Peyer's patch (tissue), 4 donors: ENCODE measurements around the gene GPR107. TPM values are rescaled to one million over a fixed set of nuclear protein-coding genes. Genes with fewer than 3 reads are reported as not detected.

Experiments
- DNase-seq, 3 donors: peaks; one replicate each; pipeline ENCODE4 v3.0.0-alpha.2; 2017 to 2019
- H3K27ac ChIP-seq, 4 donors: fragments of 200-600 bp; sonication (generic); one replicate each; pipeline ENCODE4 v1.5.1; 2016 to 2019
- H3K27me3 ChIP-seq, 2 donors: fragments of 200-600 bp; sonication (generic); one replicate each; pipeline ENCODE4 v1.5.1; 2019
- H3K36me3 ChIP-seq, 3 donors: fragments of 200-600 bp; sonication (generic); one replicate each; pipeline ENCODE4 v1.5.1; 2016 to 2019
- H3K4me1 ChIP-seq, 4 donors: fragments of 200-600 bp; sonication (generic); one replicate each; pipeline ENCODE4 v1.5.1; 2016 to 2019
- H3K4me3 ChIP-seq, 4 donors: fragments of 200-600 bp; sonication (generic); 1 replicate in 3 of 4; 2 replicates in 1 of 4; pipeline ENCODE4 v1.5.1; 2016 to 2019; ENCODE audit warnings: mild to moderate bottlenecking in 1 of 4
- H3K9me3 ChIP-seq, 4 donors: fragments of 200-600 bp; sonication (generic); one replicate each; pipeline ENCODE4 v1.5.1; 2016 to 2019; ENCODE audit warnings: mild to moderate bottlenecking in 1 of 4
- POLR2A ChIP-seq, 2 donors: fragments of 450-650 bp; IDR thresholded peaks; one replicate each; pipeline ENCODE4 v1.5.1; 2017; ENCODE audit warnings: antibody characterized with exemption in 2 of 2, mild to moderate bottlenecking in 2 of 2, moderate library complexity in 2 of 2
- total RNA-seq, 4 donors: library from RNA; depleted of rRNA; stranded (reverse); fragments of >200 nt; gene quantifications; one replicate each; pipeline ENCODE4 v1.1.0, GENCODE V29; 2016
- TF ChIP-seq, protein P1 (sequence below), 6 experiments: fragments of 450-650 bp in 4 of 6; fragments of 200-600 bp in 2 of 6; sonication (generic) in 1 of 6; IDR thresholded peaks; one replicate each; pipeline ENCODE4 v1.5.1; 2017 to 2019; ENCODE audit warnings: antibody characterized with exemption in 6 of 6, mild to moderate bottlenecking in 3 of 6, moderate library complexity in 1 of 6

GPR107 gene
- total RNA-seq, 4 donors from 2014 or later = 16.6 to 29.0 (median 22.3) TPM

DNA sequence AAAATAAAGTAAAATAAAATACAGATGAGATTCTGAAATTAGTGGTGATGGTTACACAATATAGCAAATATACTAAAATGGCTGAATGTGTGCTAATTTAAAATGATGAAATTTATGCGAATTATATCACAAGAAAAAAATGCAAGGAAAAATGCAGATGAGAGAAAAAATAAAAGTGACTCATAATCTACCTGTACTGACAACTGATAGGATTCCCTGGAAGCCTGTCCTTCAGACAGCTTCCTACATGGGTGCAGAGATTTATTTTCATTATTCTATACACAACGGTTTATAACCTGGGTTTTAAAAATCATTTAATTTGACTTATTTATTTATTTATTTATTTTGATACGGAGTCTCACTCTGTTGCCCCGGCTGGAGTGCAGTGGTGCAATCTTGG is 112.7 kb downstream of the GPR107 start:
- Histone ChIP-seq H3K27ac (no peak overlapping the region), H3K9me3 (no peaks in the 10 kb centered on the region), H3K36me3 (no peaks in the 10 kb centered on the region), H3K27me3 (no peaks in the 10 kb centered on the region), H3K4me3 (no peak overlapping the region), H3K4me1 (peaks cover 0 to under 1% (median 0%) of the 10 kb centered on the region in 4 donors)
- TF ChIP-seq, protein P1, sequence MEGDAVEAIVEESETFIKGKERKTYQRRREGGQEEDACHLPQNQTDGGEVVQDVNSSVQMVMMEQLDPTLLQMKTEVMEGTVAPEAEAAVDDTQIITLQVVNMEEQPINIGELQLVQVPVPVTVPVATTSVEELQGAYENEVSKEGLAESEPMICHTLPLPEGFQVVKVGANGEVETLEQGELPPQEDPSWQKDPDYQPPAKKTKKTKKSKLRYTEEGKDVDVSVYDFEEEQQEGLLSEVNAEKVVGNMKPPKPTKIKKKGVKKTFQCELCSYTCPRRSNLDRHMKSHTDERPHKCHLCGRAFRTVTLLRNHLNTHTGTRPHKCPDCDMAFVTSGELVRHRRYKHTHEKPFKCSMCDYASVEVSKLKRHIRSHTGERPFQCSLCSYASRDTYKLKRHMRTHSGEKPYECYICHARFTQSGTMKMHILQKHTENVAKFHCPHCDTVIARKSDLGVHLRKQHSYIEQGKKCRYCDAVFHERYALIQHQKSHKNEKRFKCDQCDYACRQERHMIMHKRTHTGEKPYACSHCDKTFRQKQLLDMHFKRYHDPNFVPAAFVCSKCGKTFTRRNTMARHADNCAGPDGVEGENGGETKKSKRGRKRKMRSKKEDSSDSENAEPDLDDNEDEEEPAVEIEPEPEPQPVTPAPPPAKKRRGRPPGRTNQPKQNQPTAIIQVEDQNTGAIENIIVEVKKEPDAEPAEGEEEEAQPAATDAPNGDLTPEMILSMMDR (IDR thresholded peaks at IDR 0.05) = no peak
- TF ChIP-seq POLR2A (IDR thresholded peaks at IDR 0.05) = no peak
- DNase-seq = no peak

DNA sequence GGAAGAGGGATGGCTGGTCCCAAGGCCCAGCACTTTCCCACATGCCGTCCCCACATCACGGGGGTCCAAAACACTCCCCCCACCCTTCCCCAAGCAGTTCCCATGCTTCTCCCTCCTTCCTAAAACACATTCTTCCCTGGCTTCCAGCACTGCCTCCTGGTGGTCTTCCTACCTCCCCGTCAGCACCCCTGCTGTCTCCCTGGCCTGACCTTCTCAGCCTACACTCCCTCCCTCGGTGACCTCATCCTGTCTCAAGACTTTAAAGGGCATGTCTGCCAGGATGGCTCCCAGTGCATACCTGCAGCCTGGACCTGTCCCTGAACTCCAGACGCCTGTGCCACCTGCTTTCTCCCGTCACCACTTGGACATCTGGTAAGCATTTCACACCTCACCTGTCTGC is 114.2 kb downstream of the GPR107 start:
- peaks cover 0 to 3% of the 10 kb centered on the region in 2 donors for H3K27me3 ChIP-seq
- H3K27ac ChIP-seq = no peak overlapping the region
- no peaks in the 10 kb centered on the region for H3K9me3 ChIP-seq
- H3K4me1 ChIP-seq = peaks cover 0 to 11% (median 3%) of the 10 kb centered on the region in 4 donors
- no peaks in the 10 kb centered on the region for H3K36me3 ChIP-seq
- no peak for TF ChIP-seq POLR2A (IDR thresholded peaks at IDR 0.05)
- TF ChIP-seq, protein P1 (IDR thresholded peaks at IDR 0.05) = no peak
- no peak overlapping the region for H3K4me3 ChIP-seq
- DNase-seq = no peak

DNA sequence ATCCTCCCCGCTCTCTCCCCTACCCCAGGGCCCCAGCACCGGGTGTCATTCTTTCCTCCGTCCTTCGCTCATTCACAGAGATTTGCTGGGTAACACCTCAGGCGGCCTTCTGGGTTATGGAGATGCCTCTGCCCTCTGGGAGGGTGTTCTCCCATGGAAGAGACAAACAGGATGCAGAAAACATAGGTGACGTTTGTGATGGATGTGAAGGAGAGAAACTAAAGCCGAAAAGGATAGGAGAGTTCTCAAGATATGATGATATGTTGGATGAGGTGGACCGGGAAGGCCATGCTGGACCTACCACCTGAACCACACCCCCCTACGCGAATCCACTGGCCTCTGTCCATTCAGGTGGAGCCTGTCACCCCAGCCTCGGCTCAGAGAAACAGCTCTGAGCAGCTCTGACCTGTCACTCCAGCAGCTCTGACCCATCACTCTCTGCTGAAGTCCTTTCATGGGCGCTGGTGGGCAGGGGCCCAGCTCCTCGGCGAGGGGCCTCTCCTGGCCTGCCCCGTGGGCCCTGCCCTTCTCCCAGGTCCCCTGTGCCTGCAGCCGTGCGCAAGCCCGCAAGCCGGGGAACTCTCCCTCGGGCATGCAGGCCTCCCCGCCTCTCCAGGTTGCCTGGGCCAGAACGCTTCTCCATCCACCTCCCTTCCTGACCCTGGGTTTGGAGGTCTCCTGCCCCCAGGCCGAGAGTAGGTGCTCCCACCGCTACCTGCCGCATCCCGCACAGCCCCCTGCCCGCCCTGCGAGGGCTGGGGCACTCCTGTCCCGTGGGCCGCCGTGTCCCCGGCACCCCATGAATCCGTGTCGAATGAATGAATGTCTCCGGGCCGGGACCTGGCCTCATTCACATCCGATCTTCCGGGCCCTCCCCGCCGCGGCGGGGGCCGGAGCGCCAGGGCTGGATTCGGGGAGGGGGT is 117.8 kb downstream of the GPR107 start:
- Histone ChIP-seq H3K36me3 (no peaks in the 10 kb centered on the region), H3K27ac (peak overlapping the region in 2 of 4 donors; percentile 31 to 35), H3K9me3 (no peaks in the 10 kb centered on the region), H3K4me3 (peak overlapping the region; percentile 19 to 55 (median 48)), H3K27me3 (peaks cover 0 to 7% of the 10 kb centered on the region in 2 donors), H3K4me1 (peaks cover 0 to 13% (median 4%) of the 10 kb centered on the region in 4 donors)
- no peak for TF ChIP-seq POLR2A (IDR thresholded peaks at IDR 0.05)
- no peak for DNase-seq

DNA sequence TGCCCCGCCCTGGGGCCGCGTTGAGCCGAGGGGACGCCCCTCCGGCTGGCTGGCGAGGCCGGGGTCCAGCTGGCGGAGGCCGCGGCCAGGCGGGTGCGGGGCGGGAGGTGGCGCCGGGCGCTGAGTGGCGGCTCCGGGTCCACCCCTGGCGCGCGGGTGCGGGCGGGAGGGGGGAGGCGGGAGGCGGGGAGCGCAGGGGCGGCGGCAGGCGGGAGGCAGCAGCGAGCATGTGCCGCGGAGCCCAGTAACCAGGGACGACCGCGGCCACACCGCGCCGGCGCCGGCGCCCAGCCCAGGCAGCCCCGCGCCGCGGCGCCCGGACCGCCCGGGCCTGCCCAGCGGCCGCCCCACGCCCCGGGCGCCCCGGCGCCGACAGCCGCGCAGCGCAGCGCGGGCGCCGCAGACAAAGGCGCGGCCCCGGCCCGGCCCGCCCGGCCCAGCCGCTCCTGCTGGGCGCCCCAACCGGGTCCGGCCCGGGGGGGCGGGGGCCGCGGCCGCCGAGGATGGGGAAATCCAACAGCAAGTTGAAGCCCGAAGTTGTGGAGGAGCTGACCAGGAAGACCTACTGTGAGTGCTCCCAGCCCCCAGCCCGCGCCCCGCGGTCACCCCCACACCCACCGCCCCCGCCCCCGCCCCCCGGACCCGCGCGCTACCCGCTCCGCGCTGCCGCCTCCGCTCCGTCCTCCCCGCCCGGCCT is 118.6 kb downstream of the GPR107 start, which contains the start of gene NCS1:
Gene NCS1, plus strand, starts transcription at position 244 of the 697 bp plus-strand sequence. Its CDS starts 260 bp downstream, at position 504.
- no peak for TF ChIP-seq POLR2A (IDR thresholded peaks at IDR 0.05)
- TF ChIP-seq, protein P1 (IDR thresholded peaks at IDR 0.05) = no peak
- H3K4me1 ChIP-seq = peaks cover 0 to 13% (median 4%) of the 10 kb centered on the region in 4 donors
- no peaks in the 10 kb centered on the region for H3K36me3 ChIP-seq
- peak within 1 kb of the TSS in 3 of 4 donors; percentile 46 to 82 (median 50) for H3K27ac ChIP-seq
- H3K4me3 ChIP-seq = peak within 1 kb of the TSS; percentile 34 to 65 (median 50)
- H3K9me3 ChIP-seq = no peaks in the 10 kb centered on the region
- peak; percentile 21 to 76 (median 63) for DNase-seq
- peaks cover 0 to 7% of the 10 kb centered on the region in 2 donors for H3K27me3 ChIP-seq

DNA sequence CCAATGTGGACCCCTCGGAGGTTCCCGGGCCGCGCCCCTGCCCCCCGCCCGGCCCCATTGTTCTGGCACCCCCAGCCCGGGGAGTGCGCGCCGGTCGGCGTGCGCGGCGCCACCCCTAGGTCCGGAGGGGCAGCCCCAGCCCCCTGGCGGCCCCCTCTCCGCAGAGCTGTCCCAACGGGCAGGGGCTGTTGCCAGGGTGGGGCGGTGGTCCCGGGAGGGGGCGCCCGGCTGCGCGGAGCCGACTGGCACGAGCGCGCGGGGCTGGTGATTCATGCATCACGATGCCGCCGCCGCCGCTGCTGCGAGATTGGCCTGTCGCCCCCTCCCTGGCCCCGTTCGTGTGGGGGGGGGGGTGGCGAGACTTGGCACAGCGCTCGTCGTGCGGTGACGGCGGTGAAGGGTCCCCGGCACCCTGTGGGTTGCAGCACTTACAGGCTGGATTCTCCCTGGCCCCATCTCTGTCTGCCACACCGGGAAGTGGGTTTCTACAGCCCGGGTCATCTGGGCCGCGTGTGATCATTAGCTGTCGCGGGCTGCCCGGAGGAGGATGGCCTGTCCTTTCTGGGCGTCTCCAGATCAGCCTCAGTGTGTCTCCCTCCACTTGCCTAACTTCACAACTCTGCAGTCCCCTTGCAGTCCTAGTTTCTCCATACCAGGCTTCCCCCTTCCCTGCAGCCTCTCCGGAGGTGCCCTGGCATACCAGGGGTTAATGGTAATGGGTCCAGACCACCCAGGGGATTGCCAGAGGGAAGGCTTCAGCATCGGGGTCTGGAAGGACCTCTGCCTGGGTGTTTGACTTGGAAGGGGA is 119.4 kb downstream of the GPR107 start:
- TF ChIP-seq, protein P1 (IDR thresholded peaks at IDR 0.05) = no peak
- TF ChIP-seq POLR2A (IDR thresholded peaks at IDR 0.05) = no peak
- Histone ChIP-seq H3K27me3 (peaks cover 0 to 7% of the 10 kb centered on the region in 2 donors), H3K36me3 (no peaks in the 10 kb centered on the region), H3K4me3 (peak overlapping the region; percentile 34 to 65 (median 50)), H3K27ac (peak overlapping the region in 3 of 4 donors; percentile 46 to 82 (median 50)), H3K9me3 (no peaks in the 10 kb centered on the region), H3K4me1 (peaks cover 0 to 13% (median 4%) of the 10 kb centered on the region in 4 donors)
- DNase-seq = no peak
